IMR-90 (cell line): ENCODE data around the gene DAB1. TPM values are rescaled to one million over a fixed set of nuclear protein-coding genes. Genes with fewer than 3 reads are reported as not detected.

Experiments
- ATAC-seq: fragments of 200-7000 bp; cut with Tn5 transposase; 2 replicates; pipeline ENCODE4 v1.9.1; 2020; ENCODE audit warnings: low read depth, mild to moderate bottlenecking, moderate library complexity
- BruUV-seq: library from RNA; stranded (reverse); fragments of 400-500 nt; replicated peaks from 2 replicates; lab custom pipeline; 2021; lab: Mats Ljungman, UMichigan
- CTCF ChIA-PET: fragments of 300-600 bp; formaldehyde crosslinking; extraction: SDS; loops from one replicate; lab custom pipeline; 2021; ENCODE audit warnings: antibody characterized with exemption; lab: Yijun Ruan, JAX
- POLR2A ChIA-PET: fragments of 300-600 bp; sonication (Branson Sonifier 250); formaldehyde crosslinking; loops from one replicate; lab custom pipeline; 2022; ENCODE audit warnings: antibody characterized with exemption; ENCODE audit not compliant: unreplicated experiment; lab: Charles Lee
- DNase-seq: peaks from one replicate; pipeline ENCODE4 v3.0.0; 2013
- H2AFZ ChIP-seq: replicated peaks from 2 replicates; pipeline ENCODE3; 2013; ENCODE audit warnings: low read length, mild to moderate bottlenecking; ENCODE audit not compliant: poor library complexity
- H2AK5ac ChIP-seq: 2 replicates; pipeline ENCODE4 v1.6.1; 2013; ENCODE audit warnings: low read depth, low read length, inconsistent platforms
- H2AK9ac ChIP-seq: replicated peaks from 2 replicates; pipeline ENCODE3; 2013; ENCODE audit warnings: mild to moderate bottlenecking, low read depth, low read length, moderate library complexity; ENCODE audit not compliant: poor library complexity
- H2BK120ac ChIP-seq: 2 replicates; pipeline ENCODE4 v1.6.1; 2013; ENCODE audit warnings: low read depth, low read length, inconsistent platforms
- H2BK15ac ChIP-seq: 3 replicates; pipeline ENCODE4 v1.6.1; 2013; ENCODE audit warnings: low read depth, low read length, inconsistent platforms
- H2BK20ac ChIP-seq: 2 replicates; pipeline ENCODE4 v1.6.1; 2013; ENCODE audit warnings: low read depth, mild to moderate bottlenecking, inconsistent platforms, low read length, moderate library complexity
- H2BK5ac ChIP-seq: 2 replicates; pipeline ENCODE4 v1.6.1; 2013; ENCODE audit warnings: mild to moderate bottlenecking, low read depth, low read length, inconsistent platforms; ENCODE audit not compliant: poor library complexity, severe bottlenecking
- H3K14ac ChIP-seq: replicated peaks from 2 replicates; pipeline ENCODE4 v1.6.1; 2013; ENCODE audit warnings: low read depth, low read length, inconsistent platforms
- H3K18ac ChIP-seq: 2 replicates; pipeline ENCODE4 v1.6.1; 2013; ENCODE audit warnings: low read depth, low read length, control low read depth
- H3K23ac ChIP-seq: 2 replicates; pipeline ENCODE4 v1.6.1; 2013; ENCODE audit warnings: low read depth, low read length, inconsistent platforms
- H3K27ac ChIP-seq: 2 replicates; pipeline ENCODE4 v1.5.1; 2013; ENCODE audit warnings: mild to moderate bottlenecking, control low read depth, low read length; ENCODE audit not compliant: insufficient read depth
- H3K27me3 ChIP-seq: 2 replicates; pipeline ENCODE4 v1.6.1; 2013; ENCODE audit warnings: low read length; ENCODE audit not compliant: control insufficient read depth, insufficient read depth
- H3K36me3 ChIP-seq: 2 replicates; pipeline ENCODE4 v1.6.1; 2013; ENCODE audit warnings: low read length, mixed read lengths; ENCODE audit not compliant: control insufficient read depth, insufficient read depth
- H3K4ac ChIP-seq: 2 replicates; pipeline ENCODE4 v1.6.1; 2013; ENCODE audit warnings: low read depth, low read length, inconsistent platforms
- H3K4me1 ChIP-seq: 2 replicates; pipeline ENCODE4 v1.6.1; 2013; ENCODE audit warnings: low read length, mixed read lengths; ENCODE audit not compliant: control insufficient read depth, insufficient read depth
- H3K4me2 ChIP-seq: 2 replicates; pipeline ENCODE4 v1.6.1; 2013; ENCODE audit warnings: low read depth, mild to moderate bottlenecking, control low read depth, low read length, moderate library complexity
- H3K4me3 ChIP-seq: 2 replicates; pipeline ENCODE4 v1.5.1; 2013; ENCODE audit warnings: low read depth, mild to moderate bottlenecking, control low read depth, low read length, moderate library complexity; ENCODE audit not compliant: insufficient read depth
- H3K56ac ChIP-seq: 2 replicates; pipeline ENCODE4 v1.6.1; 2013; ENCODE audit warnings: low read length, inconsistent platforms; ENCODE audit not compliant: insufficient read depth; ENCODE audit errors: extremely low read depth
- H3K79me1 ChIP-seq, 2 experiments: 2 replicates each; pipeline ENCODE4 v1.6.1; 2013; ENCODE audit warnings: low read length in 2 of 2, inconsistent platforms in 1 of 2, low read depth in 1 of 2
- H3K9ac ChIP-seq: 2 replicates; pipeline ENCODE4 v1.6.1; 2013; ENCODE audit warnings: low read depth, low read length, control low read depth
- H3K9me1 ChIP-seq: 2 replicates; pipeline ENCODE4 v1.6.1; 2013; ENCODE audit warnings: low read length, inconsistent platforms; ENCODE audit not compliant: insufficient read depth
- H3K9me3 ChIP-seq: 2 replicates; pipeline ENCODE4 v1.6.1; 2013; ENCODE audit warnings: low read length; ENCODE audit not compliant: control insufficient read depth, insufficient read depth
- H4K20me1 ChIP-seq: 2 replicates; pipeline ENCODE4 v1.6.1; 2013; ENCODE audit warnings: low read length, inconsistent platforms; ENCODE audit not compliant: insufficient read depth
- H4K5ac ChIP-seq: 2 replicates; pipeline ENCODE4 v1.6.1; 2013; ENCODE audit warnings: mild to moderate bottlenecking, low read depth, low read length, control low read depth
- H4K8ac ChIP-seq, 2 experiments: 2 replicates each; pipeline ENCODE4 v1.6.1; 2013; ENCODE audit warnings: low read depth in 2 of 2, low read length in 2 of 2, control low read depth in 1 of 2, inconsistent platforms in 1 of 2
- H4K91ac ChIP-seq: 2 replicates; pipeline ENCODE4 v1.6.1; 2013; ENCODE audit warnings: low read depth, low read length, inconsistent platforms; ENCODE audit not compliant: insufficient read depth
- BHLHE40 ChIP-seq: fragments of 150-350 bp; IDR thresholded peaks from 2 replicates; pipeline ENCODE4 v1.6.1; 2016; ENCODE audit warnings: mild to moderate bottlenecking, low read depth, low read length
- CEBPB ChIP-seq: IDR thresholded peaks from 2 replicates; pipeline ENCODE4 v1.6.1; 2012; ENCODE audit warnings: low read depth, low read length, improper control_type of control experiment
- FOS ChIP-seq: fragments of 150-350 bp; IDR thresholded peaks from 2 replicates; pipeline ENCODE4 v1.6.1; 2016; ENCODE audit warnings: low read depth, low read length
- MAZ ChIP-seq: IDR thresholded peaks from 2 replicates; pipeline ENCODE4 v1.6.1; 2012; ENCODE audit warnings: low read depth, mild to moderate bottlenecking, low read length, improper control_type of control experiment, moderate library complexity, borderline replicate concordance
- MXI1 ChIP-seq: IDR thresholded peaks from 2 replicates; pipeline ENCODE4 v1.6.1; 2012; ENCODE audit warnings: low read depth, mild to moderate bottlenecking, low read length, moderate library complexity, borderline replicate concordance
- RFX5 ChIP-seq: IDR thresholded peaks from 2 replicates; pipeline ENCODE4 v1.8.0; 2012; ENCODE audit warnings: low read depth, mild to moderate bottlenecking, low read length, moderate library complexity
- WGBS, 2 experiments: methylation state at CpG; one replicate each; pipeline versions ENCODE4 v1.1.5 to v1.1.7; 2013; ENCODE audit warnings: missing lambda C conversion rate in 2 of 2; ENCODE audit not compliant: insufficient read length in 1 of 2; ENCODE audit errors: extremely low coverage in 2 of 2; 5-methylcytosine and 5-hydroxymethylcytosine counted together
- dilution Hi-C: fragments of 300-500 bp; cut with HindIII; formaldehyde crosslinking; loops from one replicate; pipeline ENCODE4 v1.14.3; 2018; ENCODE audit warnings: low sequenced_read_pairs; ENCODE audit not compliant: unreplicated experiment
- in situ Hi-C: fragments of 300-500 bp; cut with MboI; formaldehyde crosslinking; loops from 3 replicates; pipeline ENCODE4 v1.14.3; 2019; ENCODE audit warnings: low sequenced_read_pairs, inconsistent platforms, mixed read lengths
- intact Hi-C: fragments of 100-400 bp; cut with micrococcal nuclease; formaldehyde crosslinking; loops from 2 replicates; pipeline ENCODE4 v1.10.0; 2022
- polyA plus RNA-seq, 3 experiments: library from polyadenylated mRNA; depleted of rRNA; stranded (reverse); fragments of >200 nt; gene quantifications; 2 replicates each; pipeline ENCODE4 v1.2.3, GENCODE V29; 2012; ENCODE audit warnings: low replicate concordance in 1 of 3
- total RNA-seq: library from RNA; depleted of rRNA; stranded (reverse); fragments of >200 nt; gene quantifications from 2 replicates; pipeline ENCODE4 v1.2.3, GENCODE V29; 2012

Gene DAB1
- total and polyA plus RNA-seq, 2 of the 4 experiments (the other 2 are of a cell fraction), result 0.18 to 0.41 TPM

- H3K56ac ChIP-seq, result no peak overlapping the region
- H3K18ac ChIP-seq, result no peak overlapping the region
- H4K5ac ChIP-seq, result no peak overlapping the region
- intact Hi-C loops (no loop called here), in situ Hi-C loops (no loop called here), dilution Hi-C loops (no loop called here)
- H2BK120ac ChIP-seq, result no peak overlapping the region
- WGBS, 2 experiments, result no CpG with 5 or more reads among the region's 4 CpGs
- CTCF ChIA-PET, result no interaction called here
- no TSS peak for BruUV-seq
- no peak overlapping the region for H3K9ac ChIP-seq
- no peak overlapping the region for H3K27ac ChIP-seq
- H3K23ac ChIP-seq, result no peak overlapping the region
- no peaks in the 10 kb centered on the region for H4K20me1 ChIP-seq
- TF ChIP-seq MAZ, result no peak
- no peak for TF ChIP-seq RFX5
- TF ChIP-seq FOS, result no peak
- TF ChIP-seq BHLHE40, result no peak
- no peak for TF ChIP-seq MXI1
- TF ChIP-seq CEBPB, result 0 out of 2 replicates have a peak, but pooled peaks have one; percentile 19
- H3K27me3 ChIP-seq, result no peaks in the 10 kb centered on the region
- no peak for DNase-seq
- no peaks in the 10 kb centered on the region for H3K36me3 ChIP-seq
- H2BK20ac ChIP-seq, result no peak overlapping the region
- H2AK9ac ChIP-seq, result no peak overlapping the region
- POLR2A ChIA-PET, result no interaction called here
- H3K4me3 ChIP-seq, result no peak overlapping the region
- no peak overlapping the region for H2BK15ac ChIP-seq
- no peak overlapping the region for H3K4ac ChIP-seq
- no peaks in the 10 kb centered on the region for H3K9me3 ChIP-seq
- H3K79me1 ChIP-seq, result no peaks in the 10 kb centered on the region
- no peak for ATAC-seq
- H2AK5ac ChIP-seq, result no peak overlapping the region
- no peaks in the 10 kb centered on the region for H3K9me1 ChIP-seq
- no peak overlapping the region for H3K14ac ChIP-seq
- no peak overlapping the region for H4K8ac ChIP-seq
- no peak overlapping the region for H2BK5ac ChIP-seq
- H2AFZ ChIP-seq, result no peak overlapping the region
- no peak overlapping the region for H4K91ac ChIP-seq
- no peaks in the 10 kb centered on the region for H3K4me1 ChIP-seq
- no peak overlapping the region for H3K4me2 ChIP-seq
Measured at GRCh38 chr1:57003398-57004139, 420.3 kb downstream of the DAB1 start.
